Heart left ventricle (tissue), 16 donors: ENCODE data around the gene PCNP. TPM values are rescaled to one million over a fixed set of nuclear protein-coding genes. Genes with fewer than 3 reads are reported as not detected.
A peak's percentile ranks its signal among the peaks of the same experiment; 100 is the strongest.

ENCODE experiments used
- ATAC-seq, 4 donors: fragments of 200-7000 bp; cut with Tn5 transposase; one replicate each; pipeline ENCODE4 v1.9.1; 2020 to 2022; ENCODE audit warnings: moderate library complexity in 4 of 4, mild to moderate bottlenecking in 3 of 4, moderate number of reproducible peaks in 1 of 4
- DNase-seq, 5 donors: peaks; one replicate each; pipeline ENCODE4 v3.0.0-alpha.2; 2020
- H3K27ac ChIP-seq, 12 donors: fragments of 200-600 bp; sonication (generic) in 4 of 12; one replicate each; pipeline versions ENCODE4 v1.5.0 to v1.8.0; 2016 to 2022; ENCODE audit warnings: mild to moderate bottlenecking in 2 of 12
- H3K27me3 ChIP-seq, 9 donors: fragments of 200-600 bp; sonication (generic) in 2 of 9; one replicate each; pipeline versions ENCODE4 v1.5.1 to v1.8.0; 2016 to 2022; ENCODE audit warnings: mild to moderate bottlenecking in 3 of 9
- H3K36me3 ChIP-seq, 9 donors: fragments of 200-600 bp; sonication (generic) in 2 of 9; one replicate each; pipeline versions ENCODE4 v1.5.0 to v1.8.0; 2018 to 2022; ENCODE audit warnings: mild to moderate bottlenecking in 2 of 9
- H3K4me1 ChIP-seq, 12 donors: fragments of 200-600 bp; sonication (generic) in 4 of 12; one replicate each; pipeline versions ENCODE4 v1.5.0 to v1.8.0; 2016 to 2022; ENCODE audit warnings: mild to moderate bottlenecking in 3 of 12
- H3K4me3 ChIP-seq, 12 donors: fragments of 200-600 bp; sonication (generic) in 4 of 12; one replicate each; pipeline versions ENCODE4 v1.5.0 to v1.8.0; 2017 to 2022; ENCODE audit warnings: mild to moderate bottlenecking in 9 of 12, moderate library complexity in 4 of 12
- H3K9me3 ChIP-seq, 12 donors: fragments of 200-600 bp; sonication (generic) in 4 of 12; one replicate each; pipeline versions ENCODE4 v1.5.0 to v1.8.0; 2016 to 2022; ENCODE audit warnings: mild to moderate bottlenecking in 1 of 12
- CTCF ChIP-seq, 12 donors: fragments of 200-600 bp; sonication (generic) in 4 of 12; IDR thresholded peaks; one replicate each; pipeline versions ENCODE4 v1.5.0 to v1.8.0; 2018 to 2022; ENCODE audit warnings: antibody characterized with exemption in 12 of 12, mild to moderate bottlenecking in 5 of 12
- POLR2A ChIP-seq, 2 donors: fragments of 450-650 bp; IDR thresholded peaks; one replicate each; pipeline ENCODE4 v1.6.1; 2017; ENCODE audit warnings: antibody characterized with exemption in 2 of 2, mild to moderate bottlenecking in 2 of 2, moderate library complexity in 2 of 2
- WGBS, 4 donors: extraction: QIAGEN DNeasy Blood & Tissue Kit in 2 of 4; methylation state at CpG; one replicate each; pipeline versions ENCODE4 v1.1.5 to v1.1.7; 2013 to 2018; 5-methylcytosine and 5-hydroxymethylcytosine counted together
- intact Hi-C, 10 donors: fragments of 100-400 bp; cut with DNase I; formaldehyde crosslinking; loops; one replicate each; pipeline versions ENCODE4 v1.11.1 to v1.14.2; 2022
- polyA plus RNA-seq, 2 donors: library from polyadenylated mRNA; stranded (reverse); fragments of 200-250 nt; gene quantifications; one replicate each; pipeline ENCODE4 v1.2.3, GENCODE V29; 2013
- total RNA-seq, 9 donors: library from RNA; depleted of rRNA in 2 of 9; stranded (reverse); fragments of >200 nt in 2 of 9; fragmentation: NEBNext Ultra II Directional in 3 of 9; extraction: Animal tissue kit (Norgen Biotek cat#: 25700) in 3 of 9; gene quantifications; one replicate each; pipeline versions ENCODE4 v1.1.0 to v1.2.4, GENCODE V29; 2016 to 2023
- donor health status: ischemic (EF 13 %, LVEDD 7.1; RV severe dilation, severe dysfunction).
- donor health status: healthy with polysubstance abuse.
- donor health status: DM: no; HTN: yes; CAD: no.
- donor health status: DM: no; HTN: no; CAD: no.
- donor health status: ischemic (EF 25% LVEDD 6.9; RV normal size, moderate dysfunction).
- donor health status: ischemic (EF 25% LVEDD 5.7; RV mildly dilated, moderate dysfunction).
- donor health status: healthy.
- donor health status: DM: yes; HTN: yes; CAD: no.
- donor health status: ischemic (EF 35%, LVEDD 5.7; RV mildly dilated, moderate dysfunction).
- donor health status: nonischemic (EF 11% LVEDD 7.7; RV severe dilation, severe dysfunction).
- donor health status: DM: yes; HTN: yes; CAD: no.
- donor health status: PGD.
- donor health status: ischemic (EF 29% LVEDD 5.4; RV normal size, mild dysfunction).
- donor health status: nonischemic (EF 23%, LVEDD 6.1; RV moderate dilation, normal function).

Gene PCNP
- total and polyA plus RNA-seq, 11 donors: 49.7 to 141 (median 118) TPM

DNA sequence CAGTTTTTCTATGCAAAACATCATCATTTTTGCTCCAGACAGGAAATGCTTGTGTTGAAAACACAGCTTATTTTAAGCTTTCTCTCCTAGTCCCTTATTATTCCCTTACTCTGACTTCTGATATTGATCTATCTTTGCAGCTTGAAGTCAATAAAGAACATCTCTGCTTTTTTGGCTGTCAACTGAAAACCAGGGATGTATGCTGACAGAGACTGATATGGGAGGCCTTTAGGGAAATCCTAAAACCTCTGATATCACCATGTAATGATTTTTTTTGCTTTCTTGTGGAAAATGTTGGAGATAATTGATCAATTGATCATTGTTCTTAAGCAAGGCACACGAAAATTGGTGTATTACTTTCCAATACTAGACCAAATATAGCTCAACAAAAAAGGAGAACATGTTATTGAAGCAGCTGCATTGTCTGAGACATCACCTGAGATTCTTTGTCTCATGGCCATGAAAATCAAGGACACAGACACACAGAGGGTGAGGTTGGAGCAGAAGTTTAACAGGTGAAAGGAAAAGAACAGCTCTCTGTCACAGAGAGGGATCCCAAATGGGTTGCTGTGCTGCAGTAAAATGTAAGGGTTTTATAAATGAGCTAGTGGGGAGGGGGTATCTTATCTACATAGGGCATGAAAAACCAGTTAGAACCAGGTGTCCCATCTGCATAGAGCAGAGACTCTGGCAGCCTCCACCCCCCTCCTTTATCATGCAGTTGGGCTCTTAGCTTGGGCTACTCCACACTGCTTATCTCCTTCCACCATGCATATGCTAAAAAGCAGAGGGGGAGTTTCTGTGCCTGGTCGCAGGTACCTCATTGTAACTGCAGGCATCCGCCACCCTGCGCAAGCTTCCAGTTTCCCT is 43.9 kb upstream of the PCNP start:
- DNase-seq (no peak), ATAC-seq (no peak)
- WGBS, 4 donors: 76 to 82% (median 77%) methylated on average over 4 of the region's 4 CpGs
- Histone ChIP-seq H3K4me3 (no peak overlapping the region), H3K9me3 (peaks cover 0 to 5% (median 0%) of the 10 kb centered on the region in 12 donors), H3K36me3 (no peaks in the 10 kb centered on the region), H3K27ac (no peak overlapping the region), H3K27me3 (no peaks in the 10 kb centered on the region), H3K4me1 (peaks cover 0 to 5% (median 0%) of the 10 kb centered on the region in 12 donors)
- no peak for TF ChIP-seq POLR2A (IDR thresholded peaks at IDR 0.05)
- intact Hi-C loops: no loop called here

GRCh38 chr3:101530686-101531047 is 43.3 kb upstream of the PCNP start:
- Histone ChIP-seq H3K9me3 (peaks cover 0 to 1% (median 0%) of the 10 kb centered on the region in 12 donors), H3K36me3 (no peaks in the 10 kb centered on the region), H3K4me1 (peaks cover 0 to 5% (median 0%) of the 10 kb centered on the region in 12 donors), H3K4me3 (no peak overlapping the region), H3K27ac (no peak overlapping the region), H3K27me3 (no peaks in the 10 kb centered on the region)
- DNase-seq (no peak), ATAC-seq (no peak)
- intact Hi-C loops: no loop called here
- 48 to 64% (median 53%) methylated on average over 2 of the region's 2 CpGs for WGBS, 4 donors
- TF ChIP-seq POLR2A (IDR thresholded peaks at IDR 0.05) (no peak), CTCF (IDR thresholded peaks at IDR 0.05) (no peak)

DNA sequence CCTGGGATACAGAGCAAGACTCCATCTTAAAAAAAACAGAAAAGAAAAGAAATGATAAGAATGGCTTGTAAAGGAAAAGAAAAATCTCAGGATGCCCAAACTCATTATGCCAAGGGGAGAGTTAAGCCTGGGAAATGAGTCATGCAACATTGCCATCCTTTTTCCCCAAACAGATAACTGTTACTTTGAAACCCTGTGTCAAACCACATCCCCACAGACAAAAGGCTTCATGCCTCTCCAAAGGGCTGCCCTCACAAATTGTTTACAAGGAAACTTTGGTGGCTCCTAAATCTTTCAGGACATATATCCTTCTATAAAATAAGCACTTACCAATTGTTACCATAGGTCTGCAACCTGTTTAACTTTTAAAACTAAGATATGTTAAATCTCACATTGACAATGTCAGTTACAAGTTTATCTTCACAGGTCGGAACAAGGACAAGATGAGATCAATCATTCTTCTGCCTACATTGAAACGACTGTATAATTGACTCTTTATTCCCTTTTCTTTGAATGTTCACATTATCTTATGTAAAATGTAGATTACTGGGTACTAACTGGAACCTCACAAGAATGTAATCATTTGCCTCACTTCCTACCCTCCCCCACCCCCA is 42.4 kb upstream of the PCNP start:
- DNase-seq (no peak), ATAC-seq (no peak)
- whole genome bisulfite sequencing, 4 donors: 32 to 52% (median 41%) methylated on average over 2 of the region's 2 CpGs
- no peaks in the 10 kb centered on the region for H3K9me3 ChIP-seq
- no peaks in the 10 kb centered on the region for H3K36me3 ChIP-seq
- H3K27ac ChIP-seq: no peak overlapping the region
- TF ChIP-seq POLR2A (IDR thresholded peaks at IDR 0.05) (no peak), CTCF (IDR thresholded peaks at IDR 0.05) (no peak)
- H3K4me1 ChIP-seq: peaks cover 0 to 5% (median 0%) of the 10 kb centered on the region in 12 donors
- intact Hi-C loops: no loop called here
- no peak overlapping the region for H3K4me3 ChIP-seq
- no peaks in the 10 kb centered on the region for H3K27me3 ChIP-seq

GRCh38 chr3:101532783-101533602 is 41.0 kb upstream of the PCNP start:
- intact Hi-C loops: no loop called here

More at GRCh38 chr3:101532783-101533602, 41.0 kb upstream of the PCNP start:
- Histone ChIP-seq H3K4me3 (no peak overlapping the region), H3K9me3 (no peaks in the 10 kb centered on the region), H3K27me3 (no peaks in the 10 kb centered on the region), H3K4me1 (peaks cover 0 to 5% (median 0%) of the 10 kb centered on the region in 12 donors), H3K27ac (peak overlapping the region in 1 of 12 donors; percentile 21), H3K36me3 (no peaks in the 10 kb centered on the region)
- no peak for DNase-seq
- 39 to 47% (median 47%) methylated on average over 9 of the region's 9 CpGs for WGBS, 4 donors
- TF ChIP-seq CTCF (IDR thresholded peaks at IDR 0.05) (no peak), POLR2A (IDR thresholded peaks at IDR 0.05) (no peak)
- peak in 2 of 4 donors; percentile 31 to 54 for ATAC-seq
